WTC11 (cell line): Measurements from ENCODE around the gene DENND1B. TPM values are rescaled to one million over a fixed set of nuclear protein-coding genes. Genes with fewer than 3 reads are reported as not detected.

Experiments used
- ATAC-seq: fragments of 200-7000 bp; cut with Tn5 transposase; 2 replicates; pipeline ENCODE4 v1.10.0; 2021; ENCODE audit warnings: mild to moderate bottlenecking, moderate library complexity
- CTCF ChIA-PET: fragments of 300-600 bp; sonication (Branson Sonifier 250); formaldehyde crosslinking; loops from one replicate; lab custom pipeline; 2021; ENCODE audit warnings: antibody characterized with exemption; lab: Charles Lee
- POLR2A ChIA-PET: fragments of 350-600 bp; sonication (Branson Sonifier 250); formaldehyde crosslinking; loops from one replicate; lab custom pipeline; 2021; ENCODE audit warnings: antibody characterized with exemption; lab: Charles Lee
- DNase-seq: peaks from one replicate; pipeline ENCODE4 v3.0.0; 2021; ENCODE audit warnings: low spot score
- H3K27ac Mint-ChIP-seq: 2 replicates; pipeline ENCODE4 v1.8.0; 2021; ENCODE audit warnings: mixed read lengths
- H3K27me3 Mint-ChIP-seq: 2 replicates; pipeline ENCODE4 v1.8.0; 2021; ENCODE audit warnings: low read depth, mild to moderate bottlenecking, moderate library complexity, mixed read lengths
- H3K36me3 Mint-ChIP-seq: 2 replicates; pipeline ENCODE4 v1.8.0; 2021; ENCODE audit warnings: mixed read lengths
- H3K4me1 Mint-ChIP-seq: 2 replicates; pipeline ENCODE4 v1.8.0; 2022; ENCODE audit warnings: mixed read lengths
- H3K4me3 Mint-ChIP-seq: 2 replicates; pipeline ENCODE4 v1.8.0; 2021; ENCODE audit warnings: mild to moderate bottlenecking, moderate library complexity, mixed read lengths
- H3K9me3 Mint-ChIP-seq: 2 replicates; pipeline ENCODE4 v1.8.0; 2021; ENCODE audit warnings: mixed read lengths
- ATF6 ChIP-seq: sonication (generic); formaldehyde crosslinking; IDR thresholded peaks from 2 replicates; pipeline ENCODE4 v1.8.1; 2023; ENCODE audit warnings: mild to moderate bottlenecking, missing genetic modification reagents
- CBFB ChIP-seq: sonication (generic); formaldehyde crosslinking; IDR thresholded peaks from 2 replicates; pipeline ENCODE4 v1.8.1; 2022; ENCODE audit warnings: mild to moderate bottlenecking, low read depth, missing genetic modification reagents
- FOXJ3 ChIP-seq: sonication (generic); formaldehyde crosslinking; IDR thresholded peaks from 2 replicates; pipeline ENCODE4 v1.9.0; 2021; ENCODE audit warnings: missing genetic modification reagents, mild to moderate bottlenecking, borderline replicate concordance
- FOXK1 ChIP-seq: sonication (generic); formaldehyde crosslinking; IDR thresholded peaks from 2 replicates; pipeline ENCODE4 v1.8.0; 2022; ENCODE audit warnings: mild to moderate bottlenecking, moderate library complexity, missing genetic modification reagents
- FOXP1 ChIP-seq: sonication (generic); formaldehyde crosslinking; IDR thresholded peaks from 2 replicates; pipeline ENCODE4 v1.8.0; 2022; ENCODE audit warnings: missing genetic modification reagents, mild to moderate bottlenecking, moderate library complexity, borderline replicate concordance
- GABPB1 ChIP-seq: sonication (generic); formaldehyde crosslinking; IDR thresholded peaks from 2 replicates; pipeline ENCODE4 v1.8.1; 2023; ENCODE audit warnings: mild to moderate bottlenecking, missing genetic modification reagents
- GTF2I ChIP-seq: fragments of 250-450 bp; sonication (Bioruptor Pico); conservative IDR thresholded peaks from 2 replicates; pipeline ENCODE4 v1.4.0; 2021; ENCODE audit warnings: mild to moderate bottlenecking
- IRF2 ChIP-seq: sonication (generic); formaldehyde crosslinking; IDR thresholded peaks from 2 replicates; pipeline ENCODE4 v1.8.0; 2022; ENCODE audit warnings: low read depth, missing genetic modification reagents, borderline replicate concordance
- JUN ChIP-seq: sonication (generic); formaldehyde crosslinking; IDR thresholded peaks from 2 replicates; pipeline ENCODE4 v1.8.0; 2023; ENCODE audit warnings: mild to moderate bottlenecking, missing genetic modification reagents
- MLX ChIP-seq: sonication (generic); formaldehyde crosslinking; IDR thresholded peaks from 2 replicates; pipeline ENCODE4 v1.8.1; 2023; ENCODE audit warnings: mild to moderate bottlenecking, missing genetic modification reagents, moderate library complexity
- NFATC4 ChIP-seq: fragments of 250-450 bp; sonication (Bioruptor Pico); IDR thresholded peaks from 2 replicates; pipeline ENCODE4 v1.9.0; 2021; ENCODE audit warnings: mild to moderate bottlenecking
- NFE2L1 ChIP-seq: sonication (generic); formaldehyde crosslinking; IDR thresholded peaks from 2 replicates; pipeline ENCODE4 v1.8.1; 2023; ENCODE audit warnings: missing genetic modification reagents
- NR3C1 ChIP-seq: sonication (generic); formaldehyde crosslinking; conservative IDR thresholded peaks from 2 replicates; pipeline ENCODE4 v1.8.1; 2023; ENCODE audit warnings: low read depth, mild to moderate bottlenecking, missing genetic modification reagents
- OVOL2 ChIP-seq: fragments of 250-450 bp; sonication (Bioruptor Pico); IDR thresholded peaks from 2 replicates; pipeline ENCODE4 v1.9.0; 2021; ENCODE audit warnings: mild to moderate bottlenecking, borderline replicate concordance
- RELA ChIP-seq: sonication (generic); formaldehyde crosslinking; IDR thresholded peaks from 2 replicates; pipeline ENCODE4 v1.8.1; 2022; ENCODE audit warnings: missing genetic modification reagents, mild to moderate bottlenecking, borderline replicate concordance
- RORB ChIP-seq: fragments of 250-450 bp; sonication (Bioruptor Pico); IDR thresholded peaks from 2 replicates; pipeline ENCODE4 v1.9.0; 2021; ENCODE audit warnings: mild to moderate bottlenecking
- SMAD4 ChIP-seq: sonication (generic); formaldehyde crosslinking; IDR thresholded peaks from 2 replicates; pipeline ENCODE4 v1.8.0; 2022; ENCODE audit warnings: mild to moderate bottlenecking, missing genetic modification reagents
- SOX15 ChIP-seq: fragments of 250-450 bp; sonication (Bioruptor Pico); IDR thresholded peaks from 2 replicates; pipeline ENCODE4 v1.9.0; 2021; ENCODE audit warnings: mild to moderate bottlenecking
- TEAD1 ChIP-seq: sonication (generic); formaldehyde crosslinking; IDR thresholded peaks from 2 replicates; pipeline ENCODE4 v1.8.0; 2022; ENCODE audit warnings: mild to moderate bottlenecking, missing genetic modification reagents
- ZNF219 ChIP-seq: sonication (generic); formaldehyde crosslinking; IDR thresholded peaks from 2 replicates; pipeline ENCODE4 v1.8.0; 2023; ENCODE audit warnings: missing genetic modification reagents, mild to moderate bottlenecking, borderline replicate concordance
- total RNA-seq: library from RNA; stranded (reverse); gene quantifications from 3 replicates; pipeline ENCODE4 v1.2.3, GENCODE V29; 2021
- TF ChIP-seq, protein P1 (sequence below): fragments of 250-450 bp; sonication (Bioruptor Pico); IDR thresholded peaks from 2 replicates; pipeline ENCODE4 v1.9.0; 2021; ENCODE audit warnings: mild to moderate bottlenecking
- TF ChIP-seq, protein P2 (sequence below): fragments of 250-450 bp; sonication (Bioruptor Pico); IDR thresholded peaks from 2 replicates; pipeline ENCODE4 v1.9.0; 2021; ENCODE audit warnings: mild to moderate bottlenecking
- TF ChIP-seq, protein P3 (sequence below): sonication (generic); formaldehyde crosslinking; IDR thresholded peaks from 2 replicates; pipeline ENCODE4 v1.8.1; 2023; ENCODE audit warnings: mild to moderate bottlenecking, missing genetic modification reagents, borderline replicate concordance
- TF ChIP-seq, protein P4 (sequence below): sonication (generic); formaldehyde crosslinking; IDR thresholded peaks from 2 replicates; pipeline ENCODE4 v1.8.1; 2023; ENCODE audit warnings: mild to moderate bottlenecking, missing genetic modification reagents, moderate library complexity
- TF ChIP-seq, protein P5 (sequence below): fragments of 250-450 bp; sonication (Bioruptor Pico); IDR thresholded peaks from 2 replicates; pipeline ENCODE4 v1.9.0; 2021; ENCODE audit warnings: moderate library complexity, mild to moderate bottlenecking, inconsistent platforms, borderline replicate concordance

DENND1B gene
- total RNA-seq, 1 experiment from 2014 or later, result 4.3 TPM

DNA sequence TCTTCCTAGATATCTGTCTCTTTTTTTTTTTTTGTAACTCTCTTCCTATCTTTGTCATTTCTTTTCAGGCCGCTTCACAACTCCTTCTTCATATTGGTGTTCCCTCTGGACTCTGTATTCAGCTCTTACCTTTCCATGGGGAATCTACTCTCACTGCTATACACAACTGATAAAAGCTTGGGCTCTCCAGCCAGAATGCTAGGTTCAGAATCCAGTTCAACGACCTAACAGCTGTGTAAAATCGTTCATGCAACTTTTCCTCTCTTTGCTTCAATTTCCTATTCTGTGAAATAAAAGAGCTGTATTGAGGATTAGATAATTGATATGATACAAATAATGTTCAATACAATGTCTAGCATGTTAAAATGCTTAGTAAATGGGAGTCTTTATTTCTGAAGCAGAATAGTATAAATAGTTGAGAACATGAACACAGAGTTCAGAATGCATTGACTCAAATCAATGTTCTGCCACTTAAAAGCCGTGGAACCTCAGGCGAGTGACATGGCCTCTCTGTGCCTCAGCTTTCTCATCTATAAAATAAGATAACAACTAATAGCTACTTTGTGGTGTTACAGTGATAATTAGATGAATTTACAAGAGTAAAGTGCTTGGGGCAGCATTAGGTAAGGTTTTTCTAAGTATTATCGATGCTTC lies 88.5 kb downstream of the DENND1B start (continued):
- TF ChIP-seq, protein P1, sequence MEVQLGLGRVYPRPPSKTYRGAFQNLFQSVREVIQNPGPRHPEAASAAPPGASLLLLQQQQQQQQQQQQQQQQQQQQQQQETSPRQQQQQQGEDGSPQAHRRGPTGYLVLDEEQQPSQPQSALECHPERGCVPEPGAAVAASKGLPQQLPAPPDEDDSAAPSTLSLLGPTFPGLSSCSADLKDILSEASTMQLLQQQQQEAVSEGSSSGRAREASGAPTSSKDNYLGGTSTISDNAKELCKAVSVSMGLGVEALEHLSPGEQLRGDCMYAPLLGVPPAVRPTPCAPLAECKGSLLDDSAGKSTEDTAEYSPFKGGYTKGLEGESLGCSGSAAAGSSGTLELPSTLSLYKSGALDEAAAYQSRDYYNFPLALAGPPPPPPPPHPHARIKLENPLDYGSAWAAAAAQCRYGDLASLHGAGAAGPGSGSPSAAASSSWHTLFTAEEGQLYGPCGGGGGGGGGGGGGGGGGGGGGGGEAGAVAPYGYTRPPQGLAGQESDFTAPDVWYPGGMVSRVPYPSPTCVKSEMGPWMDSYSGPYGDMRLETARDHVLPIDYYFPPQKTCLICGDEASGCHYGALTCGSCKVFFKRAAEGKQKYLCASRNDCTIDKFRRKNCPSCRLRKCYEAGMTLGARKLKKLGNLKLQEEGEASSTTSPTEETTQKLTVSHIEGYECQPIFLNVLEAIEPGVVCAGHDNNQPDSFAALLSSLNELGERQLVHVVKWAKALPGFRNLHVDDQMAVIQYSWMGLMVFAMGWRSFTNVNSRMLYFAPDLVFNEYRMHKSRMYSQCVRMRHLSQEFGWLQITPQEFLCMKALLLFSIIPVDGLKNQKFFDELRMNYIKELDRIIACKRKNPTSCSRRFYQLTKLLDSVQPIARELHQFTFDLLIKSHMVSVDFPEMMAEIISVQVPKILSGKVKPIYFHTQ (CRISPR knock-in tag), result no peak
- TF ChIP-seq, all 79 proteins: peak for 0

- H3K27ac Mint-ChIP-seq, result peak overlapping the region; percentile 4
- H3K9me3 Mint-ChIP-seq, result peaks cover 15% of the 10 kb centered on the region
- POLR2A ChIA-PET, result no interaction called here
Measured at GRCh38 chr1:197686231-197686630, 89.0 kb downstream of the DENND1B start.

GRCh38 chr1:197685785-197686184 lies 89.5 kb downstream of the DENND1B start:
- Mint-ChIP-seq H3K27ac (no peak overlapping the region), H3K4me1 (peaks cover 15% of the 10 kb centered on the region), H3K36me3 (peaks cover 12% of the 10 kb centered on the region), H3K27me3 (no peaks in the 10 kb centered on the region), H3K4me3 (no peak overlapping the region), H3K9me3 (peaks cover 15% of the 10 kb centered on the region)
- TF ChIP-seq NFATC4 (CRISPR knock-in tag) (no peak), GABPB1 (CRISPR knock-in tag) (no peak), ZNF219 (CRISPR knock-in tag) (no peak)
- TF ChIP-seq, protein P2, sequence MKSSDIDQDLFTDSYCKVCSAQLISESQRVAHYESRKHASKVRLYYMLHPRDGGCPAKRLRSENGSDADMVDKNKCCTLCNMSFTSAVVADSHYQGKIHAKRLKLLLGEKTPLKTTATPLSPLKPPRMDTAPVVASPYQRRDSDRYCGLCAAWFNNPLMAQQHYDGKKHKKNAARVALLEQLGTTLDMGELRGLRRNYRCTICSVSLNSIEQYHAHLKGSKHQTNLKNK (CRISPR knock-in tag), result no peak
- TF ChIP-seq, protein P3, sequence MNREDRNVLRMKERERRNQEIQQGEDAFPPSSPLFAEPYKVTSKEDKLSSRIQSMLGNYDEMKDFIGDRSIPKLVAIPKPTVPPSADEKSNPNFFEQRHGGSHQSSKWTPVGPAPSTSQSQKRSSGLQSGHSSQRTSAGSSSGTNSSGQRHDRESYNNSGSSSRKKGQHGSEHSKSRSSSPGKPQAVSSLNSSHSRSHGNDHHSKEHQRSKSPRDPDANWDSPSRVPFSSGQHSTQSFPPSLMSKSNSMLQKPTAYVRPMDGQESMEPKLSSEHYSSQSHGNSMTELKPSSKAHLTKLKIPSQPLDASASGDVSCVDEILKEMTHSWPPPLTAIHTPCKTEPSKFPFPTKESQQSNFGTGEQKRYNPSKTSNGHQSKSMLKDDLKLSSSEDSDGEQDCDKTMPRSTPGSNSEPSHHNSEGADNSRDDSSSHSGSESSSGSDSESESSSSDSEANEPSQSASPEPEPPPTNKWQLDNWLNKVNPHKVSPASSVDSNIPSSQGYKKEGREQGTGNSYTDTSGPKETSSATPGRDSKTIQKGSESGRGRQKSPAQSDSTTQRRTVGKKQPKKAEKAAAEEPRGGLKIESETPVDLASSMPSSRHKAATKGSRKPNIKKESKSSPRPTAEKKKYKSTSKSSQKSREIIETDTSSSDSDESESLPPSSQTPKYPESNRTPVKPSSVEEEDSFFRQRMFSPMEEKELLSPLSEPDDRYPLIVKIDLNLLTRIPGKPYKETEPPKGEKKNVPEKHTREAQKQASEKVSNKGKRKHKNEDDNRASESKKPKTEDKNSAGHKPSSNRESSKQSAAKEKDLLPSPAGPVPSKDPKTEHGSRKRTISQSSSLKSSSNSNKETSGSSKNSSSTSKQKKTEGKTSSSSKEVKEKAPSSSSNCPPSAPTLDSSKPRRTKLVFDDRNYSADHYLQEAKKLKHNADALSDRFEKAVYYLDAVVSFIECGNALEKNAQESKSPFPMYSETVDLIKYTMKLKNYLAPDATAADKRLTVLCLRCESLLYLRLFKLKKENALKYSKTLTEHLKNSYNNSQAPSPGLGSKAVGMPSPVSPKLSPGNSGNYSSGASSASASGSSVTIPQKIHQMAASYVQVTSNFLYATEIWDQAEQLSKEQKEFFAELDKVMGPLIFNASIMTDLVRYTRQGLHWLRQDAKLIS (CRISPR knock-in tag), result no peak
- TF ChIP-seq, protein P4, sequence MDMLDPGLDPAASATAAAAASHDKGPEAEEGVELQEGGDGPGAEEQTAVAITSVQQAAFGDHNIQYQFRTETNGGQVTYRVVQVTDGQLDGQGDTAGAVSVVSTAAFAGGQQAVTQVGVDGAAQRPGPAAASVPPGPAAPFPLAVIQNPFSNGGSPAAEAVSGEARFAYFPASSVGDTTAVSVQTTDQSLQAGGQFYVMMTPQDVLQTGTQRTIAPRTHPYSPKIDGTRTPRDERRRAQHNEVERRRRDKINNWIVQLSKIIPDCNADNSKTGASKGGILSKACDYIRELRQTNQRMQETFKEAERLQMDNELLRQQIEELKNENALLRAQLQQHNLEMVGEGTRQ, result no peak
- CTCF ChIA-PET, result no interaction called here
- POLR2A ChIA-PET, result no interaction called here
- DNase-seq, result no peak
- no peak for ATAC-seq

More at GRCh38 chr1:197686231-197686630, 89.0 kb downstream of the DENND1B start:
- Mint-ChIP-seq H3K36me3 (peaks cover 12% of the 10 kb centered on the region), H3K4me3 (no peak overlapping the region), H3K4me1 (peaks cover 15% of the 10 kb centered on the region), H3K27me3 (no peaks in the 10 kb centered on the region)
- ATAC-seq (no peak), DNase-seq (no peak)
- CTCF ChIA-PET, result no interaction called here
- TF ChIP-seq FOXJ3 (CRISPR knock-in tag) (no peak), FOXK1 (CRISPR knock-in tag) (no peak), GTF2I (no peak), SOX15 (CRISPR knock-in tag) (no peak), FOXP1 (CRISPR knock-in tag) (no peak), MLX (CRISPR knock-in tag) (no peak), IRF2 (CRISPR knock-in tag) (no peak), OVOL2 (CRISPR knock-in tag) (no peak), NR3C1 (CRISPR knock-in tag) (no peak), RORB (CRISPR knock-in tag) (no peak), TEAD1 (CRISPR knock-in tag) (no peak), ATF6 (CRISPR knock-in tag) (no peak), CBFB (no peak), SMAD4 (CRISPR knock-in tag) (no peak), RELA (CRISPR knock-in tag) (no peak), NFE2L1 (CRISPR knock-in tag) (no peak), JUN (no peak)
- TF ChIP-seq, protein P5, sequence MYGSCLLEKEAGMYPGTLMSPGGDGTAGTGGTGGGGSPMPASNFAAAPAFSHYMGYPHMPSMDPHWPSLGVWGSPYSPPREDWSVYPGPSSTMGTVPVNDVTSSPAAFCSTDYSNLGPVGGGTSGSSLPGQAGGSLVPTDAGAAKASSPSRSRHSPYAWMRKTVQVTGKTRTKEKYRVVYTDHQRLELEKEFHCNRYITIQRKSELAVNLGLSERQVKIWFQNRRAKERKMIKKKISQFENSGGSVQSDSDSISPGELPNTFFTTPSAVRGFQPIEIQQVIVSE (CRISPR knock-in tag), result no peak
